Measurements from ENCODE around the gene TTC28.

- TF ChIP-seq CTCF (IDR thresholded peaks at IDR 0.05; ENCODE audit: insufficient read depth, low read length, poor library complexity, severe bottlenecking): no peak
- no peak for TF ChIP-seq EZH2phosphoT487 (conservative IDR thresholded peaks at IDR 0.05; ENCODE audit: low read length)
These were observed 79.9 kb downstream of the TTC28 start for GRCh38 chr22:28599693-28600092.

Data from SU-DHL-6 (cell line).